HG03097 (cell line): ENCODE measurements around the gene BABAM2.
"Not testable (repeated sequence)": the region's sequence is repeated elsewhere in the genome, so short reads cannot be mapped to it uniquely, and the experiment has no call there.

ENCODE experiments used
- ATAC-seq: cut with Tn5 transposase; IDR thresholded peaks from one replicate; pipeline ENCODE4 v1.9.1; 2021; ENCODE audit not compliant: unreplicated experiment, low FRiP score

Gene BABAM2

GRCh38 chr2:28009732-28010131 lies 119.2 kb downstream of the BABAM2 start:
- no peak for ATAC-seq

- ATAC-seq = no peak
Measured at GRCh38 chr2:28011322-28011737, 120.8 kb downstream of the BABAM2 start.

GRCh38 chr2:28018474-28018873 lies 127.9 kb downstream of the BABAM2 start:
- not testable (repeated sequence) for ATAC-seq

GRCh38 chr2:28019521-28019920 lies 129.0 kb downstream of the BABAM2 start:
- not testable (repeated sequence) for ATAC-seq

- ATAC-seq = no peak
Measured at GRCh38 chr2:28021898-28022297, 131.4 kb downstream of the BABAM2 start.

GRCh38 chr2:28025123-28025522 lies 134.6 kb downstream of the BABAM2 start:
- ATAC-seq = no peak

GRCh38 chr2:28026230-28026629 lies 135.7 kb downstream of the BABAM2 start:
- not testable (repeated sequence) for ATAC-seq

- no peak for ATAC-seq
Measured at GRCh38 chr2:28028025-28028424, 137.5 kb downstream of the BABAM2 start.

- no peak for ATAC-seq
Measured at GRCh38 chr2:28030600-28030999, 140.1 kb downstream of the BABAM2 start.

- ATAC-seq = no peak
Measured at GRCh38 chr2:28032816-28033215, 142.3 kb downstream of the BABAM2 start.

- no peak for ATAC-seq
Measured at GRCh38 chr2:28034696-28035095, 144.2 kb downstream of the BABAM2 start.

GRCh38 chr2:28035163-28035690 lies 144.7 kb downstream of the BABAM2 start:
- ATAC-seq = no peak

GRCh38 chr2:28035816-28036215 lies 145.3 kb downstream of the BABAM2 start:
- no peak for ATAC-seq

GRCh38 chr2:28036307-28036706 lies 145.8 kb downstream of the BABAM2 start:
- no peak for ATAC-seq

- no peak for ATAC-seq
Measured at GRCh38 chr2:28038722-28039121, 148.2 kb downstream of the BABAM2 start.

GRCh38 chr2:28045676-28046351 lies 155.3 kb downstream of the BABAM2 start:
- no peak for ATAC-seq

GRCh38 chr2:28046921-28047320 lies 156.4 kb downstream of the BABAM2 start:
- ATAC-seq = no peak

- no peak for ATAC-seq
Measured at GRCh38 chr2:28047681-28048080, 157.2 kb downstream of the BABAM2 start.

GRCh38 chr2:28048341-28048740 lies 157.8 kb downstream of the BABAM2 start:
- ATAC-seq = no peak

- ATAC-seq = no peak
Measured at GRCh38 chr2:28049416-28049815, 158.9 kb downstream of the BABAM2 start.

GRCh38 chr2:28049899-28050298 lies 159.4 kb downstream of the BABAM2 start:
- ATAC-seq = no peak

GRCh38 chr2:28052691-28053090 lies 162.2 kb downstream of the BABAM2 start:
- ATAC-seq = no peak

- ATAC-seq = no peak
Measured at GRCh38 chr2:28053597-28053996, 163.1 kb downstream of the BABAM2 start.
